GM18520 (cell line): ENCODE data around the gene RGPD8.
A peak's percentile ranks its signal among the peaks of the same experiment; 100 is the strongest.
"Not testable (repeated sequence)": the region's sequence is repeated elsewhere in the genome, so short reads cannot be mapped to it uniquely, and the experiment has no call there.

Experiments used
- ATAC-seq: cut with Tn5 transposase; IDR thresholded peaks from one replicate; pipeline ENCODE4 v1.9.1; 2021; ENCODE audit not compliant: unreplicated experiment

RGPD8 gene

GRCh38 chr2:112433480-112433879, at the start of gene RGPD8:
RGPD8 (minus strand) TSS chr2:112433645; CDS start chr2:112433453, 192 bp downstream.
- ATAC-seq, result peak; percentile 97

- ATAC-seq, result no peak
Observed at GRCh38 chr2:112483042-112483473, 49.6 kb upstream of the RGPD8 start.

GRCh38 chr2:112482309-112483041, 49.0 kb upstream of the RGPD8 start:
- no peak for ATAC-seq

- peak; percentile 79 for ATAC-seq
Observed at GRCh38 chr2:112481528-112482233, 48.2 kb upstream of the RGPD8 start, which contains the start of gene TTL. TTL (plus strand) TSS chr2:112482156; CDS start chr2:112482345, 189 bp downstream.

GRCh38 chr2:112481050-112481527, 47.6 kb upstream of the RGPD8 start:
- ATAC-seq, result peak; percentile 59

DNA sequence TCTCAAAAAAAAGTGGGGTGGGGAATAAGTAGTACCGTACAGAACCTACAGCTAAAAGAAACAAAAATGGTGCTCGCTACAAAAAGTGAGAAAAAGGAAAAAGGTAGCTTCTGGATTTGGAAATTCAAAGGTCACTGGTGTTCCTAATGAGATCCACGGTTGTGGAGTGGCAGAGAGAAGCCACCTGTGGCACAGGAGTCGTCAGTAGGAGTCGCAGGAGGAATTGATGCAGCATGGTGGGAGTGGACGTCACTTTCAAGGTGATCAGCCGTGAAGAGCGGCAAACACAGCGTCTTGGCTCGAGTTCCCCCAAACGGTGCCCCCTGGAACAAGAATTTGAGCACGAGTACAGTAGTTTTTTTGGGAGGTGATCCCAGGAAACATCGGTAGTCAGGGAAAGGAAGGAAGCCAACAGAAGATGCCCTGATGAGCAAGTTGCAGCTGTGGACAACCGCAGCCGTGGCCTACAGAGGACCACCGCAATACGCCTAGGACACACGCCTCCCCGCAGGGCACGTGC, 47.1 kb upstream of the RGPD8 start:
- ATAC-seq, result no peak

GRCh38 chr2:112476434-112476833, 43.0 kb upstream of the RGPD8 start:
- ATAC-seq, result no peak

- ATAC-seq, result no peak
Observed at GRCh38 chr2:112474844-112475486, 41.5 kb upstream of the RGPD8 start.

DNA sequence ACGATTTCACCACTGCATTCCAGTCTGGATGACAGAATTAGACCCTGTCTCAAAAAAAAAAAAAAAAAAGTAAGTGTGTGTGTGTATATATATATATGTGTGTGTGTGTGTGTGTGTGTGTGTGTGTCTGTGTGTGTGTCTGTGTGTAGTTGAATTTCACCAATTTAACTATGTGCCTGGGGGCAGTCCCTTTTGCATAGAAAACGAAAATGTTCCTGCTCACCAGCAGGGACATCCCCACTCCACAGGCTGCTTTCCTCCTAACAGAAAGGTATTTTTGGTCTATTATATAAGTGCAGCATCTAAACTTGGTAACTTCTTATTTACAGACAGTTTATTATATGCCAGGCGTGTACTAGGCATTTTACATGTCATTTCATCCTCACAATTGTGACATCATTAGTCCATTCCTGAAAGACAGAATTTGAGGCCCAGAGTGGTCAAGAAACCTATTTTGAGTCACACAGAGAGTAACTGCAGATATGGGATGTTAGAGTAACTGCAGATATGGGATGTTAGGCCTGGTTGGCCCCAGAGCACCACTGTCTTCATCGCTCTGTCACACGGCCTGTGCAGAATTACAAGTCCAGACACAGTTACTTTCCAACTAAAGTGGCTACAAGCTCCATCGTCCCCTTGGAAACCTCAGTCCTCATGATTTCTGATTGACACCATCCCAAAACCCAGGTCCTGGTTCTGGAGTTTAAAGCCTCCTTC, 39.3 kb upstream of the RGPD8 start:
- ATAC-seq, result no peak

GRCh38 chr2:112465382-112465781, 31.9 kb upstream of the RGPD8 start:
- no peak for ATAC-seq

GRCh38 chr2:112463256-112463655, 29.8 kb upstream of the RGPD8 start:
- no peak for ATAC-seq

DNA sequence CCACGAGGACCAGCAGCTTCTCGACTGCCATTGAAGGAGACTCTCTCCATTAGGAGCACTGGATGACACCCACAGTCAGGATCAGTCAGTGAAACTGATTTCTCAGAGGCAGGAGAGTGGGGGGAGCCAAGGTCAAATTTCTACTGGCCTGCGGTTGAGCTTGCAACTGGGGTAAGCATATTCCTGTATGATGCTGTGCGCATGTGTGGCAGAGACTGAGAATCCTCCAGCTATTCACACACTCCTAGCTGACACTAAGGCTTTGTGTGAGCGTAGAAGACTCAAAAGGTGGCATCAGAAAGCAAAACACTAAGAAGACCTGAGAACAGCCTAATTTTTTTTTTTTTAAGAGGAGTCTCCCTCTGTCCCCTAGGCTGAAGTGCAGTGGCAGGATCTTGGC, 28.7 kb upstream of the RGPD8 start:
- ATAC-seq, result no peak

DNA sequence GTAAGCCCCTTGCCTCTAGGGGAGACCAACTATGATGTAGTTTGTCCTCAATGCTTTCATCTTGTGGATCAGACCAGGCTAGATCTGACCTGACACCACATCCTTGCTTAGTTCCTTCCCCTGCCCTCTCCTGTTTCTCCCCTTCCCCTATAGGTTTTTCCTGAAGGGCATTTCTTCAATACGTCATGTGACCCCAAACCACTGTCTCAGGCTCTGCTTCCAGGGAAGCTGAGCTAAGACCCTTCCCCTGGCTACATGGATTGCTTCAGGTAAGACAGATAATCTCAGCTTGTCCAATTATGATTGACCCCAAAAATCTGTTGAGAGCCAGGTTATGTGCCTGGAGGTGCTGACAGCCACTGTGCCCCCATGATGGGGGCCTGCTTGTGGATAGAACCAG, 25.9 kb upstream of the RGPD8 start:
- no peak for ATAC-seq

GRCh38 chr2:112454586-112454985, 21.1 kb upstream of the RGPD8 start:
- no peak for ATAC-seq

DNA sequence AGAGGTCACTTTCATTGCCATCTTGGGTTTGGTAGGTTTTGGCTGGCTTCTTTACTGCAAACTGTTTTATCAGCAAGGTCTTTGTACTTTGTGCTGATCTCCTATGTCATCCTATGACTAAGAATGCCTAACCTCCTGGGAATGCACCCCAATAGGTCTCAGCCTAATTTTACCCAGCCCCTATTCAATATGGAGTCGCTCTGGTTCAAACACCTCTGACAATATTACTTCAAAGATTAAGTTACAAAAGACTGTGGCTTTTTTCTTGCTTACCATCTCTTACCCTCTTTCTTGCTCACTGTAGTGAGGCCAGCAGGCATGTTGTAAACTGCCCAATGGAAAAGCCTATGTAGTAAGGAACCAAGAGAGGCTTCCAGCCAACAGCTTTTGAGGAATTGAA, 17.9 kb upstream of the RGPD8 start:
- no peak for ATAC-seq

GRCh38 chr2:112449854-112450253, 16.4 kb upstream of the RGPD8 start:
- ATAC-seq, result no peak

DNA sequence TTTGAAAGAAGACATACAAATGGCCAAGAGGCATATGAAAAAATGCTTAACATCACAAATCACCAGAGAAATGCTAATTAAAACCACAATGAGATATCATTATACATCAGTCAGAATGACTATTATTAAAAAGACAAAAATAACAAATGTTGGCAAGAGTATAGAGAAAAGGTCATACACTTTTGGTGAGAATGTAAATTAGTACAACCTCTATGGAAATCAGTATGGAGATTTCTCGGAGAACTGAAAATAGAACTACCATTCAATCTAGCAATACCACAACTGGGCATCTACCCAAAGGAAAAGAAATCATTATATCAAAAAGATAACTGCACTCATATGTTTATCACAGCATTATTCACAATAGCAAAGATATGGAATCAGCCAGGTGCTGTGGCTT, 10.8 kb upstream of the RGPD8 start:
- not testable (repeated sequence) for ATAC-seq

DNA sequence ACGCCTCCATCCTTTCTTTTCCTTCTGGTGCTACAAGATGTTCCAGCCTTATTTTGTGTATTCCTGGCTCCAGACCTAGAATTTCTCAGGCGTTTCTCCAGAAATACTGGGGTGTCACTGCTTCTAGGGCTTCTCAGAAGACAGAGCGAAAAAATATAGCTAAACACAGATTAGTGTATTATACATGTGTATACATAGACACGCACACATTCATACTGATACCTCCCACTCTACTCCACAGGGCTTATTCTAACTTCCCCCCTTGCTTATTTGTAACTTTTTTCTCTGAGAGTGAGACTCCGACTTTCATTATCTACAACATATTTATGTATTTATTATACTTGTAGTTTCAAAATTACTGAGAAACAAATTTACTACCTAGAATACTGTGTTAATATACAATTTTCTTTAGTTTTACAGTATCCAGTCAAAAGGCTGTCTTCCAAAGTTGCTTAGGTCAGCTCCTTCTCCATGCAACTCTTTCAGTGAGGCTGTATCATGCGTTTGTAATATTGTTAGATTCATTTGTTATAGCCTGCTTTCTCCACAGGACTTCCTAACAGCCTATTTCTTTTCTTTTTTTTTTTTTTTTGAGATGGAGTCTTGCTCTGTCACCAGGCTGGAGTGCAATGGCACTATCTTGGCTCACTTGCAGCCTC, 5.3 kb upstream of the RGPD8 start:
- ATAC-seq, result not testable (repeated sequence)

- ATAC-seq, result not testable (repeated sequence)
Observed at GRCh38 chr2:112437405-112437831, 4.0 kb upstream of the RGPD8 start.

- ATAC-seq, result not testable (repeated sequence)
Observed at GRCh38 chr2:112436993-112437392, 3.5 kb upstream of the RGPD8 start.
